Fibroblast of villous mesenchyme (primary cell): ENCODE measurements around the gene ADRA2A. TPM values are rescaled to one million over a fixed set of nuclear protein-coding genes. Genes with fewer than 3 reads are reported as not detected.
A peak's percentile ranks its signal among the peaks of the same experiment; 100 is the strongest.

ENCODE experiments used
- DNase-seq: peaks from one replicate; pipeline ENCODE4 v3.0.0-alpha.2; 2010; ENCODE audit warnings: low read depth
- H3K4me3 ChIP-seq: 2 replicates; pipeline ENCODE4 v1.5.1; 2011; ENCODE audit warnings: low read depth, mild to moderate bottlenecking, low read length
- total RNA-seq: library from RNA; depleted of rRNA; stranded (reverse); fragments of >200 nt; gene quantifications from 2 replicates; pipeline ENCODE4 v1.2.3, GENCODE V29; 2012
- TF ChIP-seq, protein P1 (sequence below): IDR thresholded peaks from 2 replicates; pipeline ENCODE4 v1.5.1; 2012; ENCODE audit warnings: low read depth, mild to moderate bottlenecking, low read length; ENCODE audit not compliant: insufficient read depth

The ADRA2A gene
- total RNA-seq, 1 donor: 3.0 TPM

DNA sequence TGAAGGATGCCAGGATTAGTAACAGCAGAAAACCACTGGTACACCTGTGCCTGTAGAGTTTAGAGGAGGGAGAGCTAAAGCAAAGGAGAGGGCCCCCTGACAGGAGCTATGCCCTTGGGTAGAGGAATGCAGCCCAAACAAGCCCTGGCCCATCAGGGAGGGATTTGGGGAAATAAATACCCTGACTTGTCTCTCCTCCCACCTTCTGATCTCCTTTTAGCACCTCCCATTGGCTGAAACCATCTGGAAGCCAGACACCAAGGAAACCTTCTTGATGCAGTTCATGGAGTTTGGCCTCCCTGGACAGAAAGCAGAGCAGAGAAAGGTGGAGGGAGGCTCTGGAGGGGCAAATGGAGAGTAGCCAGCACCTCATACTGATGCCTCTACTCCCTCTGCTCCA is 45.3 kb downstream of the ADRA2A start:
- DNase-seq: no peak
- TF ChIP-seq, protein P1, sequence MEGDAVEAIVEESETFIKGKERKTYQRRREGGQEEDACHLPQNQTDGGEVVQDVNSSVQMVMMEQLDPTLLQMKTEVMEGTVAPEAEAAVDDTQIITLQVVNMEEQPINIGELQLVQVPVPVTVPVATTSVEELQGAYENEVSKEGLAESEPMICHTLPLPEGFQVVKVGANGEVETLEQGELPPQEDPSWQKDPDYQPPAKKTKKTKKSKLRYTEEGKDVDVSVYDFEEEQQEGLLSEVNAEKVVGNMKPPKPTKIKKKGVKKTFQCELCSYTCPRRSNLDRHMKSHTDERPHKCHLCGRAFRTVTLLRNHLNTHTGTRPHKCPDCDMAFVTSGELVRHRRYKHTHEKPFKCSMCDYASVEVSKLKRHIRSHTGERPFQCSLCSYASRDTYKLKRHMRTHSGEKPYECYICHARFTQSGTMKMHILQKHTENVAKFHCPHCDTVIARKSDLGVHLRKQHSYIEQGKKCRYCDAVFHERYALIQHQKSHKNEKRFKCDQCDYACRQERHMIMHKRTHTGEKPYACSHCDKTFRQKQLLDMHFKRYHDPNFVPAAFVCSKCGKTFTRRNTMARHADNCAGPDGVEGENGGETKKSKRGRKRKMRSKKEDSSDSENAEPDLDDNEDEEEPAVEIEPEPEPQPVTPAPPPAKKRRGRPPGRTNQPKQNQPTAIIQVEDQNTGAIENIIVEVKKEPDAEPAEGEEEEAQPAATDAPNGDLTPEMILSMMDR: no peak
- H3K4me3 ChIP-seq: no peak overlapping the region

DNA sequence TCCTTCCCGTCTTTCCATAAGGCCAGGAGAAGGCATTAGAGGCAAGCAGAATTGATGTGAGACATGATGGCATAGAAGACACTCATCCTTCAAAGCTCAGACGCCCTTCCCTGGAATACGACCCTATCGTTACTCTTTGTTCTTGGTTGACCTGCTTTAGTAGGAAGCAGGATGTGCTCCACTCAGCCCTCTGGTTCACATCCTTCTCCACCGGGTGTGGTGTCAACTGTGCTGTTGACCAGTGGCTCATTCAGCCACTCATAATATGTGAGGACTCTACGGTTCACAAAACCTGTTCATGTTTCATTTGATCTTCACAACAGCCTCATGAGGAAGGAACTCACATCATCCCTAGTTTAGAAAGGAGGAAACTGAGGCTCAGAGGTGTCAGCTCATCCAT is 47.1 kb downstream of the ADRA2A start:
- no peak overlapping the region for H3K4me3 ChIP-seq
- TF ChIP-seq, protein P1: no peak
- no peak for DNase-seq

DNA sequence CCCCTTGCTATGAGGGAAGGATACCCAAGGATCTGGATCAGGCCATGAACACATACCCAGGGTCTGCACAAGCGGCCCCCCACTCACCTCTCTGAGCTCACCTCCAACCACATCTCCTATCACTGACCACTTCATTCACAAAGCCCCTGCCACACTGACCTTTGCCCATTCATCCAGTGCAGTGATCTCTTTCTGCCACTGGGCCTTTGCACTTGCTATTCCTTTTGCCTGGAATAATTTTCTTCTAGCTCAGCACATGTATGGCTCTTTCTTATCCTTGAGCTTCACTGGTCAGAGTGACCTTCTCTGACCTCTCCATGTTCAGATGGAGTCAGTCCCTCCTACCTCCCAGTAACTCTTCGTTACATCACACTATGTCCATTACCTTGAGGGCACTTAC is 48.3 kb downstream of the ADRA2A start:
- no peak overlapping the region for H3K4me3 ChIP-seq
- DNase-seq: no peak
- TF ChIP-seq, protein P1: no peak

DNA sequence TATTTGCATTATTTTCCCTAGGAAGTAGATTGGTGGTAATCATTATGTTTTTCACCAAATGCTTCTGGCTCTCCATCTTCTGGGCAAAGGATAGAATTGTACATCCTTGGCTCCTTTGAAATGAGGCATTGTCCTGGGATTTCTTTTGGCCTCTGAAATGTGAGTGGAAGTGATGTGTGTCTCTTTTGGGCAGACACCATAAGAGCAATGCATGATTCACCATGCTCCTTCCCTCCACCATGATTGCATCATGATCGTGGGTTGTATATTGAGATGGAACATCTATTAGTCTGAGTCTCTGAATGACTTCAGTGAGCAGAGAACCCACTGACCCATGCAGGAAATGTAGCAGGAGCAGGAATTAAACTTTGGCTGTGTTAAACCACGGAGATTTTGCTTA is 49.2 kb downstream of the ADRA2A start:
- no peak overlapping the region for H3K4me3 ChIP-seq
- DNase-seq: no peak
- TF ChIP-seq, protein P1: no peak

- no peak for DNase-seq
- TF ChIP-seq, protein P1: no peak
- no peak overlapping the region for H3K4me3 ChIP-seq
Measured at GRCh38 chr10:111127081-111127848, 50.4 kb downstream of the ADRA2A start.

DNA sequence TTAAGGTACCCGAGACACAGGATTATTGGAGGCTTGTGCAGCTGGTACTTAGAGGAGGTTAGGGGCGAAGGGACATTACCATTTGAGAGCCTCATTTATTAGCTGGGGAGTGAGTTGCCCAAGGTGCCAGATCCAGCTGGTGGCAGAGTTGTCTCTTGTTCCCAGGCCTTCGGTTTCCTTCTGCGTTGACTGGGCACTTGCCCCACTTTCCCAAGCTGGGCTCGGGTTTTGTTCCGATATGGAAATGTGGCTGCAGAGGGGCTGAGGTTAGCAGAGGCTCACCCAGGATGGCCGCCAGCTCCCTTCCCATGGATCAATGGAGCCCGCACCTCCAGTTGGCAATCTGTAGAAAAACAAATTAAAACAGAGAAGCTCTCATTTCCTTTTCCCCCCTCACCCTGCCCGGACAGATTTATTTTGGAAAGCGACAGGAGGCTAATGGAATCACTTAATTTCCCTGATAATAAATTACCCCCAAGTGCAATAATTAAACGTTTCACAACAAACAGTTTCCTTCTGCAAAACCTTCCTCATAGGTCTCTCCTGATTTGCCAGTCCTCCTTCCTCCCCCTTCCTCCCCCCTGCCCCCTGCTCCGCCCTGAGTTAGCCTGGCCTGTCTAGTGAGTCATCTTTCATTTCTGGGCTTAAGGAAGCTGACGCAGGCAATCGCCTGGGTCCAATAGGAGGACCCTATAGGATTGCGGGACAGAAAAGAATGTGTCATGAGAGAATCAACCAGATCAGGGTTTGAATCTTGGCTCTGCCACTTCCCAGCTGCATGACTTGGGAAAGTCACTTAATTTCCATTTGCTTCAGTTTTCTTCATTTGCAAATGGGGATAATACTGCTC is 51.7 kb downstream of the ADRA2A start:
- DNase-seq: peak; percentile 23
- no peak overlapping the region for H3K4me3 ChIP-seq
- TF ChIP-seq, protein P1: no peak
